CD4-positive, alpha-beta T cell (primary cell): ENCODE results near the gene MPP4. TPM values are rescaled to one million over a fixed set of nuclear protein-coding genes. Genes with fewer than 3 reads are reported as not detected.

Source experiments
- ATAC-seq: fragments of 200-7000 bp; cut with Tn5 transposase; one replicate; pipeline ENCODE4 v1.10.0; 2022; ENCODE audit warnings: mild to moderate bottlenecking; ENCODE audit not compliant: poor library complexity
- CTCF ChIA-PET: fragments of 350-600 bp; sonication (Branson Sonifier 250); formaldehyde crosslinking; loops from one replicate; lab custom pipeline; 2021; ENCODE audit warnings: antibody characterized with exemption, inconsistent platforms; lab: Charles Lee
- POLR2A ChIA-PET: fragments of 350-600 bp; sonication (Branson Sonifier 250); formaldehyde crosslinking; loops from one replicate; lab custom pipeline; 2021; ENCODE audit warnings: antibody characterized with exemption, inconsistent platforms; lab: Charles Lee
- DNase-seq, 14 experiments: peaks; one replicate each; pipeline ENCODE4 v3.0.0-alpha.2; 2013 to 2020; ENCODE audit warnings: mixed read lengths in 2 of 14
- H3K27ac ChIP-seq, 2 donors: one replicate each; pipeline versions ENCODE4 v1.5.1 to v1.7.0; 2013; ENCODE audit warnings: low read length in 2 of 2, low read depth in 1 of 2, mild to moderate bottlenecking in 1 of 2
- H3K27me3 ChIP-seq, 2 experiments: 1 replicate in 1 of 2; 2 replicates in 1 of 2; pipeline versions ENCODE4 v1.6.1 to v1.7.0; 2013; ENCODE audit warnings: low read length in 2 of 2, control low read depth in 1 of 2, mild to moderate bottlenecking in 1 of 2, moderate library complexity in 1 of 2; ENCODE audit not compliant: insufficient read depth in 2 of 2, control insufficient read depth in 1 of 2
- H3K36me3 ChIP-seq: one replicate; pipeline ENCODE4 v1.6.1; 2013; ENCODE audit warnings: low read length, control low read depth; ENCODE audit not compliant: insufficient read depth
- H3K4me1 ChIP-seq: one replicate; pipeline ENCODE4 v1.6.1; 2013; ENCODE audit warnings: low read length, control low read depth; ENCODE audit not compliant: insufficient read depth
- H3K4me3 ChIP-seq: one replicate; pipeline ENCODE4 v1.5.1; 2013; ENCODE audit warnings: mild to moderate bottlenecking, low read length, moderate library complexity
- H3K9me3 ChIP-seq, 2 experiments: 1 replicate in 1 of 2; 2 replicates in 1 of 2; pipeline versions ENCODE4 v1.6.1 to v1.7.0; 2013; ENCODE audit warnings: low read length in 2 of 2, mild to moderate bottlenecking in 2 of 2, control low read depth in 1 of 2, moderate library complexity in 1 of 2; ENCODE audit not compliant: control insufficient read depth in 1 of 2, insufficient read depth in 1 of 2
- H3K27ac Mint-ChIP-seq: one replicate; pipeline ENCODE4 v1.8.0; 2020; ENCODE audit warnings: mixed read lengths
- H3K27me3 Mint-ChIP-seq: one replicate; pipeline ENCODE4 v1.8.0; 2021; ENCODE audit warnings: mixed read lengths
- H3K36me3 Mint-ChIP-seq: one replicate; pipeline ENCODE4 v1.8.0; 2021; ENCODE audit warnings: low read depth, mixed read lengths
- H3K4me1 Mint-ChIP-seq: one replicate; pipeline ENCODE4 v1.8.0; 2021; ENCODE audit warnings: low read depth, mixed read lengths
- H3K4me3 Mint-ChIP-seq: one replicate; pipeline ENCODE4 v1.8.0; 2020; ENCODE audit warnings: mild to moderate bottlenecking, mixed read lengths
- H3K9me3 Mint-ChIP-seq: one replicate; pipeline ENCODE4 v1.8.0; 2020; ENCODE audit warnings: mixed read lengths
- intact Hi-C, 2 experiments: fragments of 100-400 bp; cut with DNase I in 1 of 2; cut with micrococcal nuclease in 1 of 2; formaldehyde crosslinking; loops; one replicate each; pipeline versions ENCODE4 v1.15.1 to v1.9.0; 2023 to 2025; cut with DNase I, micrococcal nuclease
- total RNA-seq, 174 experiments: library from RNA in 2 of 174; stranded (reverse) in 2 of 174; gene quantifications; one replicate each; pipeline ENCODE4 v1.2.3 and lab custom pipeline; 2021 to 2026
- TF ChIP-seq, protein P1 (sequence below): fragments of 200-600 bp; IDR thresholded peaks from one replicate; pipeline ENCODE4 v1.8.0; 2022; ENCODE audit warnings: antibody characterized with exemption, mild to moderate bottlenecking

Gene MPP4
- total RNA-seq, 2 experiments from 2014 or later = not detected

DNA sequence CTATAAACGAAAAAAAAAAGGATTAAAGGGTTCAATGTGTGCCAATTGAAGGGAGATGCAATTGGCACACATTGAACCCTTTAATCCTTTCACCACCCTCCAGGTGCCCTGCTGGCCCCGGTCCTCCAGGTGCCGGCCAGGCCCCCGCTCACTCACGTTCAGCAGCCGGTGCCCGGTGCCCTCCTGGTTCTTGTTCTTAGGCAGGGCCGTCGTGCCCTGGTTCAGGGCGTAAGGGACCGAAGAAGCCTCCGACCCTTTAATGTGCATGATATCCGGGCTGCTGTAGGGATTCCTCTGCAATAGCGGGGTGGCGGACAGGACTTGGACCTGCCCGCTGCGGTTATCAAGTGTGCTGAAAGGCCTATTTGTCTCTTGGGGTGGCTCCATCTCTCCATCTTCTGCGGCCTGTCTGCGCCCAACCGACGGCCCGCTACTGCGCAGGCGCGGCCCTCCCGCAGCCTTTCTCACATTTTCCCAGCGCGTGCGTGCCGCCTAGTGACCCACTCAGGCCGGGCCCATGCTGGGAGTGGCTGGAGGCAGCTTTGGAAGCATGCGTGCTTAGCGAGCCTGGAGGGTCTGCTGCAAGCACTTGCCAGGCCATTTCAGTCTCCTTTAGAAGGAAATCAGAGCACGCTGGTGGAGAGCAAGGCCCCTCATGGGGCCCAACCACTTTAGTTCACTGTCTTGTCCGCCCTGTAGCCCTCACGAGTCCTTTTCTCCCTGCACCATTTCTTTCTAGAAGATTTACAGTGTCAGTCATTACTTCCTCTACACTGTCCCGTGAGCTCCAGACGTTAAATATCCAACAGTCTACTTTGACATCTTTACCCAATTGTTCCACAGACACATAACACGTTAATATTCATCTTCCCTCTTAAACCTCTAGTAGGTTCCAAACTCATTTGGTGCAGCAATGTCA, 79.4 kb downstream of the MPP4 start:
- no peaks in the 10 kb centered on the region for H3K27me3 ChIP-seq
- Mint-ChIP-seq H3K27ac (no peak overlapping the region), H3K4me1 (no peaks in the 10 kb centered on the region), H3K36me3 (no peaks in the 10 kb centered on the region), H3K4me3 (no peak overlapping the region), H3K9me3 (no peaks in the 10 kb centered on the region), H3K27me3 (no peaks in the 10 kb centered on the region)
- ChIA-PET POLR2A (no interaction called here), CTCF (no interaction called here)
- H3K27ac ChIP-seq = no peak overlapping the region
- H3K9me3 ChIP-seq = peaks cover 0 to 6% of the 10 kb centered on the region in 2 experiments
- H3K4me1 ChIP-seq = no peaks in the 10 kb centered on the region
- ATAC-seq (no peak), DNase-seq (peak in 3 of 14 experiments; percentile 4 to 19 (median 16))
- intact Hi-C loops = no loop called here
- TF ChIP-seq, protein P1, sequence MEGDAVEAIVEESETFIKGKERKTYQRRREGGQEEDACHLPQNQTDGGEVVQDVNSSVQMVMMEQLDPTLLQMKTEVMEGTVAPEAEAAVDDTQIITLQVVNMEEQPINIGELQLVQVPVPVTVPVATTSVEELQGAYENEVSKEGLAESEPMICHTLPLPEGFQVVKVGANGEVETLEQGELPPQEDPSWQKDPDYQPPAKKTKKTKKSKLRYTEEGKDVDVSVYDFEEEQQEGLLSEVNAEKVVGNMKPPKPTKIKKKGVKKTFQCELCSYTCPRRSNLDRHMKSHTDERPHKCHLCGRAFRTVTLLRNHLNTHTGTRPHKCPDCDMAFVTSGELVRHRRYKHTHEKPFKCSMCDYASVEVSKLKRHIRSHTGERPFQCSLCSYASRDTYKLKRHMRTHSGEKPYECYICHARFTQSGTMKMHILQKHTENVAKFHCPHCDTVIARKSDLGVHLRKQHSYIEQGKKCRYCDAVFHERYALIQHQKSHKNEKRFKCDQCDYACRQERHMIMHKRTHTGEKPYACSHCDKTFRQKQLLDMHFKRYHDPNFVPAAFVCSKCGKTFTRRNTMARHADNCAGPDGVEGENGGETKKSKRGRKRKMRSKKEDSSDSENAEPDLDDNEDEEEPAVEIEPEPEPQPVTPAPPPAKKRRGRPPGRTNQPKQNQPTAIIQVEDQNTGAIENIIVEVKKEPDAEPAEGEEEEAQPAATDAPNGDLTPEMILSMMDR = no peak
- H3K4me3 ChIP-seq = no peak overlapping the region
- no peaks in the 10 kb centered on the region for H3K36me3 ChIP-seq

DNA sequence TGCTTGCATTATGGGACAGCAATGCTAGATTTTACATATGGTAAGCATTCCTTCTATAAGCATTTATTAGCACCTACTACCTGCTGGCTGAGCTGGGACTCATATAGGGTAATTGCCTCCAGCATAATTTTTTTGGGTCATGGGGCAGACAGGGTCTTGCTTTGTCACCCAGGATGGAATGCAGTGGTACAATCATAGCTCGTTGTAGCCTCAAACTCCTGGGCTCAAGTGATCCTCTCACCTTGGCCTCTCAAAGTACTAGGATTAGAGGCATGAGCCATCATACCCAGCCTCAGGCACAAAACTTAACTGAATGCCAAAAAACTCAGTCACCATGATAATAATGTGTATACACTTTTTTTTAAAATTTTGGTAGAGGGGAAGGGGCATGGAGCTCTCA, 90.4 kb downstream of the MPP4 start:
- peaks cover 0 to 3% of the 10 kb centered on the region in 2 experiments for H3K27me3 ChIP-seq
- Mint-ChIP-seq H3K4me3 (no peak overlapping the region), H3K9me3 (peaks cover 8% of the 10 kb centered on the region), H3K27ac (no peak overlapping the region), H3K4me1 (no peaks in the 10 kb centered on the region), H3K36me3 (no peaks in the 10 kb centered on the region), H3K27me3 (peaks cover 21% of the 10 kb centered on the region)
- no peaks in the 10 kb centered on the region for H3K4me1 ChIP-seq
- H3K36me3 ChIP-seq = no peaks in the 10 kb centered on the region
- peaks cover 0 to 12% of the 10 kb centered on the region in 2 experiments for H3K9me3 ChIP-seq
- CTCF ChIA-PET = no interaction called here
- TF ChIP-seq, protein P1 = no peak
- DNase-seq = no peak
- ATAC-seq = no peak
- no peak overlapping the region for H3K4me3 ChIP-seq
- H3K27ac ChIP-seq = no peak overlapping the region
- POLR2A ChIA-PET = no interaction called here
- intact Hi-C loops = no loop called here

- ATAC-seq = no peak
Observed at GRCh38 chr2:201607568-201607967, 90.9 kb downstream of the MPP4 start.

More at GRCh38 chr2:201607568-201607967, 90.9 kb downstream of the MPP4 start:
- Histone ChIP-seq H3K27ac (no peak overlapping the region), H3K9me3 (peaks cover 0 to 8% of the 10 kb centered on the region in 2 experiments), H3K27me3 (peaks cover 0 to 3% of the 10 kb centered on the region in 2 experiments), H3K36me3 (no peaks in the 10 kb centered on the region), H3K4me1 (no peaks in the 10 kb centered on the region), H3K4me3 (no peak overlapping the region)
- no peak for DNase-seq
- Mint-ChIP-seq H3K36me3 (no peaks in the 10 kb centered on the region), H3K27ac (no peak overlapping the region), H3K9me3 (peaks cover 8% of the 10 kb centered on the region), H3K4me3 (no peak overlapping the region), H3K27me3 (peaks cover 21% of the 10 kb centered on the region), H3K4me1 (no peaks in the 10 kb centered on the region)
- ChIA-PET CTCF (no interaction called here), POLR2A (no interaction called here)
- intact Hi-C loops = no loop called here
- TF ChIP-seq, protein P1 = no peak
